Progenitor cell of endocrine pancreas (in vitro differentiated cells): Measurements from ENCODE around the gene TALDO1. TPM values are rescaled to one million over a fixed set of nuclear protein-coding genes. Genes with fewer than 3 reads are reported as not detected.

Experiments
- DNase-seq: peaks from one replicate; pipeline ENCODE4 v3.0.0; 2021; ENCODE audit warnings: low spot score; ENCODE audit not compliant: unreplicated experiment
- H3K27ac Mint-ChIP-seq: 2 replicates; pipeline ENCODE4 v1.8.0; 2021; ENCODE audit warnings: mild to moderate bottlenecking, moderate library complexity, mixed read lengths
- H3K27me3 Mint-ChIP-seq: 2 replicates; pipeline ENCODE4 v1.8.0; 2021; ENCODE audit warnings: mixed read lengths
- H3K36me3 Mint-ChIP-seq: 2 replicates; pipeline ENCODE4 v1.8.0; 2022; ENCODE audit warnings: mixed read lengths; ENCODE audit not compliant: insufficient read depth
- H3K4me1 Mint-ChIP-seq: 2 replicates; pipeline ENCODE4 v1.8.0; 2021; ENCODE audit warnings: low read depth, mixed read lengths
- H3K4me3 Mint-ChIP-seq: 2 replicates; pipeline ENCODE4 v1.8.0; 2021; ENCODE audit warnings: low read depth, mild to moderate bottlenecking, moderate library complexity, mixed read lengths
- H3K9me3 Mint-ChIP-seq: 2 replicates; pipeline ENCODE4 v1.8.0; 2021; ENCODE audit warnings: low read depth, mixed read lengths
- CTCF ChIP-seq: fragments of 200-600 bp; sonication (generic); IDR thresholded peaks from one replicate; pipeline ENCODE4 v1.5.0; 2021; ENCODE audit warnings: antibody characterized with exemption, mild to moderate bottlenecking; ENCODE audit not compliant: unreplicated experiment
- total RNA-seq: library from RNA; stranded (reverse); gene quantifications from 2 replicates; pipeline ENCODE4 v1.2.1, GENCODE V29; 2021

The TALDO1 gene
- total RNA-seq, 1 donor from 2014 or later = 112 TPM

GRCh38 chr11:772429-773390, 25.4 kb downstream of the TALDO1 start:
- Mint-ChIP-seq H3K4me1 (peaks cover 7% of the 10 kb centered on the region), H3K27me3 (no peaks in the 10 kb centered on the region), H3K9me3 (no peaks in the 10 kb centered on the region), H3K4me3 (no peak overlapping the region), H3K27ac (no peak overlapping the region), H3K36me3 (no peaks in the 10 kb centered on the region)
- no peak for DNase-seq
- TF ChIP-seq CTCF = no peak

- Mint-ChIP-seq H3K9me3 (no peaks in the 10 kb centered on the region), H3K4me1 (peaks cover 7% of the 10 kb centered on the region), H3K27me3 (no peaks in the 10 kb centered on the region), H3K4me3 (no peak overlapping the region), H3K27ac (no peak overlapping the region), H3K36me3 (no peaks in the 10 kb centered on the region)
- no peak for DNase-seq
- TF ChIP-seq CTCF = no peak
Observed at GRCh38 chr11:773425-773824, 26.2 kb downstream of the TALDO1 start.

GRCh38 chr11:773830-774229, 26.6 kb downstream of the TALDO1 start:
- peaks cover 7% of the 10 kb centered on the region for H3K4me1 Mint-ChIP-seq
- no peak for TF ChIP-seq CTCF

GRCh38 chr11:774873-775592, 27.8 kb downstream of the TALDO1 start:
- peaks cover 8% of the 10 kb centered on the region for H3K4me1 Mint-ChIP-seq
- H3K9me3 Mint-ChIP-seq = no peaks in the 10 kb centered on the region
- no peak for TF ChIP-seq CTCF
- no peaks in the 10 kb centered on the region for H3K36me3 Mint-ChIP-seq
- no peak overlapping the region for H3K27ac Mint-ChIP-seq
- peak overlapping the region; percentile 61 for H3K4me3 Mint-ChIP-seq
- no peaks in the 10 kb centered on the region for H3K27me3 Mint-ChIP-seq
- DNase-seq = no peak

More at GRCh38 chr11:773830-774229, 26.6 kb downstream of the TALDO1 start:
- Mint-ChIP-seq H3K27ac (no peak overlapping the region), H3K27me3 (no peaks in the 10 kb centered on the region), H3K36me3 (no peaks in the 10 kb centered on the region), H3K4me3 (no peak overlapping the region), H3K9me3 (no peaks in the 10 kb centered on the region)
- no peak for DNase-seq

GRCh38 chr11:776263-776560, 28.9 kb downstream of the TALDO1 start:
- Mint-ChIP-seq H3K4me3 (peak overlapping the region; percentile 76), H3K4me1 (peaks cover 8% of the 10 kb centered on the region), H3K27me3 (no peaks in the 10 kb centered on the region), H3K36me3 (no peaks in the 10 kb centered on the region), H3K9me3 (no peaks in the 10 kb centered on the region), H3K27ac (peak overlapping the region; percentile 62)
- DNase-seq = no peak
- no peak for TF ChIP-seq CTCF
